ENCODE results near the gene ZMIZ1.

ZMIZ1 gene

DNA sequence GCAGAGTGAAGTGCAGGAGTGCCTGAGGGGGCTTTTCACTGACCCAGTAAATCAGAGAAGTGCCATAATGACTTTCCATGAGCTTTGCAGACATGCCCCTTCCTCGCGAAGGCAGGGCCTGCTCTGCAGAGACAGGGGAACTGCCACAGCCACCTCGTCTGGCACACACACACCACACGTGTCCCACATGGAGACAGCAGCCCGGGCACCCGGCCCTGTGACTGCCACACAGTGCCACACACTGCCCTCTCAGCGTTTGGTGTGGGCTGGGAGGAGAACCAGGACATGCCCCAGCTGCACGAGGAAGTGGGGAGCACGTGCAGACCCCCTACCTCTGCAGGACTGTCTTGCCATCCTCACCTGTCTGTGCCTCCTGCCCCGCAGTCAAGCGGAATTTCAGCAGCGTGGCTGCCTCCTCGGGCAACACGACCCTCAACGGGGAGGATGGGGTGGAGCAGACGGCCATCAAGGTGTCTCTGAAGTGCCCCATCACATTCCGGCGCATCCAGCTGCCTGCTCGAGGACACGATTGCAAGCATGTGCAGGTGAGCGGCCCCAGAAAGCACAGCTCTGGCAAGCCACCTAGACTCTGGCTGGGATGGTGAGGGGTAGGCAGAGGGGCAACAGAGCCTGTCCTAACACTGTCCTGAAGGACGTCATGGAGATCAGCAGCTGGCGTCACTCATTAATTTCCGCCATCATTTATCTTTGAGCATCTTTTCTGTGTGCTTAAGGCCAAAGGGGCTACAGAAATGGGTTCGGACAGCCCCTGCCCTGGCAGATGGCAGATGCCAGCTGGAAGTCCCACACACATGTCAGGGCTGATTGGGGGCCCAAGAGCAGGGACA lies 235.1 kb downstream of the ZMIZ1 start:
- Histone ChIP-seq H3K9ac (ENCODE audit: low read depth, low read length) (no peak overlapping the region), H3K9me3 (ENCODE audit: control insufficient read depth, insufficient read depth, low read length) (no peaks in the 10 kb centered on the region), H3K36me3 (ENCODE audit: insufficient read depth, low read length) (peaks cover 25% of the 10 kb centered on the region), H3K4me1 (ENCODE audit: insufficient read depth, low read length) (peaks cover 4% of the 10 kb centered on the region; the same call in 1 of the 2 replicates)

DNA sequence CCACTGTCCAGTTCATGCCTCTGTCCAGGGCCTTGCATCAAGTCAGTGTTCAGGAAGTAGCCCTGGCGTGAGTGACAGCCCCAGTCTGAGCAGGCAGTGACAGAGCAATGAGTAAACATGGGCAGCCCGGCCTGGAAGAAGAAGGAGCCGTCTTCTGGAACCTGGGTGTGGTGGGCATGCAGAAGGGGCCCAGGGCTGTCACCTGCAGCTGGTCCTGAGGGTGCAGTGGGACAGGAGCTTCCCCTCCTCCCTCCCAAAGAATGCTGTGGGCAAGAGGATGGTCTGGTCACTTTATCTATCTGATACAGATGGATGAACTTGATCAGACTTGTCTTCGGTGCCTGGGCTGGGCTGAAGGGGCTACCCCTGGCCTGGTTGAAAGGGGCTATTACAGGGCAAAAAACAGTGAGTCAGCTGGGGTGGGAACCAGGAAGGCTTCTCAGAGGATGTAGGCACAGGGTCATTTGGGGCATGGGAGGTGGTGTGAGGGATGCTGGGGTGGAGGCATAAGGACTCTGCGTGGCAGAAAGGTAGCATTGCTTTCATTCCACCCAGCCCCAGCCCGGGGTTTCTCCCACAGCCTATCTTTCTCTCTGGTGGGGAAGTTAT lies 235.8 kb downstream of the ZMIZ1 start:
- no peak overlapping the region for H3K9ac ChIP-seq (ENCODE audit: low read depth, low read length)
- no peaks in the 10 kb centered on the region for H3K4me1 ChIP-seq (ENCODE audit: insufficient read depth, low read length)
- peaks cover 19% of the 10 kb centered on the region for H3K36me3 ChIP-seq (ENCODE audit: insufficient read depth, low read length)
- no peaks in the 10 kb centered on the region for H3K9me3 ChIP-seq (ENCODE audit: control insufficient read depth, insufficient read depth, low read length)

DNA sequence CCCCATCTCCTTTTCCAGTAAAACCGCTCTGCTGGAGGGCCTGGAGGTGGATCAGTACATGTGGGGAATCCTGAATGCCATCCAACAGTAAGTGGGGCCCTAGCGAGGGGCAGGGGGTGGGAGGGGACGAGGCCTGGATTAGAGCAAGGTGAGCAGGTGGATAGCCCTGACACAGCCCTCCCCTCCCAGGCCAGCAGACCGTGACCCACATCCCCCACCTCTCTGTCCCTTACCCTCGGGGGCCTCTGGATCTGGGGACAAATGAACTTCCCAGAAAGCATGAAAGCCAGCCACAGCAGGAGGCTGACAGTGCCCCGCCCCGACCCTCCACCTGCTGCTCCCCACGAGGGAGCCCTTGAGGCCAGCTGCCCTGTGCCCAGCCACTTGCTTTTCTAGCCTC lies 236.7 kb downstream of the ZMIZ1 start:
- Histone ChIP-seq H3K9me3 (ENCODE audit: control insufficient read depth, insufficient read depth, low read length) (no peaks in the 10 kb centered on the region), H3K36me3 (ENCODE audit: insufficient read depth, low read length) (peaks cover 17% of the 10 kb centered on the region), H3K9ac (ENCODE audit: low read depth, low read length) (no peak overlapping the region), H3K4me1 (ENCODE audit: insufficient read depth, low read length) (no peaks in the 10 kb centered on the region)

DNA sequence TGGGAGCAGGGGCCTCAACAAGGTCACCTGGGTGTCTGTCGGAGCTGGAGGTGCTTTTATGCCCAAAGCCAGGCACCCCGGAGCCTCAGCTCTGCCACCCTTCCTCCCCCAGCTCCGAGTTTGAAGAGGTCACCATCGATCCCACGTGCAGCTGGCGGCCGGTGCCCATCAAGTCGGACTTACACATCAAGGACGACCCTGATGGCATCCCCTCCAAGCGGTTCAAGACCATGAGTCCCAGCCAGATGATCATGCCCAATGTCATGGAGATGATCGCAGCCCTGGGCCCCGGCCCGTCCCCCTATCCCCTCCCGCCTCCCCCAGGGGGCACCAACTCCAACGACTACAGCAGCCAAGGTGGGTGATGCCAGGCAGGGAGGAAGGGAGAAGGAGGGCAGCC lies 237.2 kb downstream of the ZMIZ1 start:
- Histone ChIP-seq H3K9me3 (ENCODE audit: control insufficient read depth, insufficient read depth, low read length) (no peaks in the 10 kb centered on the region), H3K9ac (ENCODE audit: low read depth, low read length) (no peak overlapping the region), H3K4me1 (ENCODE audit: insufficient read depth, low read length) (no peaks in the 10 kb centered on the region), H3K36me3 (ENCODE audit: insufficient read depth, low read length) (peaks cover 17% of the 10 kb centered on the region)

DNA sequence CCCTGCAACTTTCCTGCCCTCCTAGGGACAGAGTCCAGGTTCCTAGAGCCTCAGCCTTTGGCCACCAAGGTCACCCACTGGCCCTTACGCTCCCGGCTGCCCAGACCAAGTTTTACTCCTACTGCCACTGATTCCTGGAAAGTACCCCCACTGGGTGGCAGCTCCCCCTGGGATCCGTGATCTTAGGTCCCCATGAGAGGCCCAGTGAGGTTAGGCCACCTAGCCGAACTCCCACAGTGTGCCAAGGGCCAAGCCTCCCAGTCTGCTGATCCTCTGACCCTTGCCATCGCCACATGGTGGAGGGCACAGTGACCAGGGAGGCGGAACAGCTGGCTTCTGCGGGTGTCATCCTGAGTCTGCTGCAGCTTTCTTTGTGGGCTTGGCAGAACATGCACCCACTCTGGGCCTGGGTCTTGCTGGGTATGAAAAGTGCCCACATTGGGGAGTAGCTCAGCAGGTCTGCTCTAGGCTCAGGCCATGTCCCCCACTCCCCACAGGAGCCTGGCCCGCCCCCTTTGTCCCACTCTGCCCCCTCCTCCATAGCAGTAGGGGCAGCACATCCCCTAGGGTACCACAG lies 238.0 kb downstream of the ZMIZ1 start:
- H3K36me3 ChIP-seq (ENCODE audit: insufficient read depth, low read length), result peaks cover 13% of the 10 kb centered on the region

DNA sequence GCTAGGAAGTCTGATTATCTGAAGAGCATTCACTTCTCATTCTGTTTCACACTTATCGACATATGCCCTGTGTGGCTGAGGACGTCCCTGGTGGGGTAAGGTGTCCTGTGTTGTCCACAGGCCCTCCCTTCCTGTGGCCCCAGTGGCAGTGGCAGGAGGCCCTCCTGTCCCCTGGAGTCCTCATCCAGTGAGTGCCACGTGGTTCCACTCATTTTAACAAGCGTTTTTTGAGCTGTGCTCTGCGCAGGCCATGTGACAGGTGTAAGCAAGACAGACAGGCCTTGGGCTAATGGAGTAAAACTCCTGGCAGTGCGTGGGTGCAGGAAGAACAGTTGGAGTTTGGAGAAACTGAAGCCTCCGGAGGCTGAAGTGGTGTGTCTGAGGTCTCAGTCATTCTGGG lies 239.2 kb downstream of the ZMIZ1 start:
- Histone ChIP-seq H3K9ac (ENCODE audit: low read depth, low read length) (no peak overlapping the region), H3K36me3 (ENCODE audit: insufficient read depth, low read length) (peaks cover 14% of the 10 kb centered on the region), H3K9me3 (ENCODE audit: control insufficient read depth, insufficient read depth, low read length) (no peaks in the 10 kb centered on the region), H3K4me1 (ENCODE audit: insufficient read depth, low read length) (no peaks in the 10 kb centered on the region)

More for the DNA sequence above, 238.0 kb downstream of the ZMIZ1 start:
- H3K9me3 ChIP-seq (ENCODE audit: control insufficient read depth, insufficient read depth, low read length), result no peaks in the 10 kb centered on the region
- no peaks in the 10 kb centered on the region for H3K4me1 ChIP-seq (ENCODE audit: insufficient read depth, low read length)
- no peak overlapping the region for H3K9ac ChIP-seq (ENCODE audit: low read depth, low read length)

DNA sequence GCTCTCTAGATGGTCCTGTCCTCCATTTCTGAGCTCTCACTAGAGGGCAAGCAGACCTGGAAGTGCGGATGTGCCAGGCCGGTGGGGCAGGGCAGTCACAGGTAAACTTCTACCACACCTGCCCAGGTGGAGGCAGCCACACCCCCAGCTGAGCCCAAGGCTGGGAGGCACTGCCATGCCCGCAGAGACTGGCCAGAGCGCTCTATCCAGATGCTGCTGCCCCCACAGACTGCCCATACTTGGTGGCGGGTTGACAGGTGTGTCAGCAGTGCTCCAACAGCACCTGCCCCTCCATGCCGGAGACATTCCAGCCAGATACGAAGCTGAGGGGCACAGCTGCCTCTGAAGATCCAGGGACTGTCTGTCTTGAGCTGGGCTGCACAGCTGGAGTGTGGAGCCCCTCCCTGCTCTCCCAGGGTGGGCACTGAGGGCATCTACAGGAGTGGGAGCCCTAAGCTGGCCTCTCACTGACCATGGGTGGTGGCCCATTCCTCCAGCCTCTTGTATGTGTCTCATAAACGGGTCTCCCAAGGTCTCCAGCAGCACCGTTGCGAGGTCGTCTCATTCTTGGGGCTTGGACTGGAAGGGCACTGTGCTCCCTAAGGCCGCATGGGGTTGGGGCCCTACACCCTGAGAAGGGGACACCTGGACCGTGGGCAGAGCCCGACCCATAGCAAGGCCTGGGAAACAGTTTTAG lies 240.4 kb downstream of the ZMIZ1 start:
- Histone ChIP-seq H3K4me1 (ENCODE audit: insufficient read depth, low read length) (no peaks in the 10 kb centered on the region), H3K36me3 (ENCODE audit: insufficient read depth, low read length) (peaks cover 20% of the 10 kb centered on the region), H3K9me3 (ENCODE audit: control insufficient read depth, insufficient read depth, low read length) (no peaks in the 10 kb centered on the region), H3K9ac (ENCODE audit: low read depth, low read length) (no peak overlapping the region)

DNA sequence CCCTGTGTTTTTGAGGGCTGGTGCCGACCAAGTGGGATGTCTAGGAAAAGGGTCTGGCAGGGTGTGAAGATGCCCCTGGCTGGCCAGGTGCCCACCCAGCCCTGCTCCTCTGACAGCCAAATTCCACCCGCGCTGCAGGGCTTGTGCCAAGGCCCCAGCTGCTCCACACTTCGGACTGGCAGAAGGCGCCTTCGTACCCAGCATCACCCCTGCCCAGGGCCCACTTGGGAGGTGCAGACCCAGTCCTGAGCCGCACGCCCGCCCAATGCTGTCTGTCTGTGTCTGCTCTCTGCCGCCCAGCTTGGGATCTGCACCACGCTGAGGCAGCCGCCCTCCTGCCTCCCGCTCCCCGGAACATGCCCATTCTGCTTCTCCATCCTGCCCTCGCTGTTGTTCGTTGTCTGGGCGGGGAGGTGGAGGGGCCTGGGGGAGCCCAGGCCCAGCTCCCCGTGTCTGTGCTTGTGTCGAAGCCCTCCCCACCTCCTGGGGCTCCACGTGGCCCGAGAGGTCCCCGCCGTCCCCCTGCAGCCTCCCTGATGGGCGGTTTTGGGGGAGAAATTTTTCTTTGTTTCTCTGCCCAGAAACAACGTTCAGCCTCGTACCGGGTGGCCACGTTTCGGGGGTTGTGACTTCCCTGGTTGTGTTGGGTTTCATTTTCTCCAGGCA lies 241.6 kb downstream of the ZMIZ1 start:
- peaks cover 20% of the 10 kb centered on the region for H3K36me3 ChIP-seq (ENCODE audit: insufficient read depth, low read length)
- H3K9me3 ChIP-seq (ENCODE audit: control insufficient read depth, insufficient read depth, low read length), result no peaks in the 10 kb centered on the region
- no peak overlapping the region for H3K9ac ChIP-seq (ENCODE audit: low read depth, low read length)
- no peaks in the 10 kb centered on the region for H3K4me1 ChIP-seq (ENCODE audit: insufficient read depth, low read length)

DNA sequence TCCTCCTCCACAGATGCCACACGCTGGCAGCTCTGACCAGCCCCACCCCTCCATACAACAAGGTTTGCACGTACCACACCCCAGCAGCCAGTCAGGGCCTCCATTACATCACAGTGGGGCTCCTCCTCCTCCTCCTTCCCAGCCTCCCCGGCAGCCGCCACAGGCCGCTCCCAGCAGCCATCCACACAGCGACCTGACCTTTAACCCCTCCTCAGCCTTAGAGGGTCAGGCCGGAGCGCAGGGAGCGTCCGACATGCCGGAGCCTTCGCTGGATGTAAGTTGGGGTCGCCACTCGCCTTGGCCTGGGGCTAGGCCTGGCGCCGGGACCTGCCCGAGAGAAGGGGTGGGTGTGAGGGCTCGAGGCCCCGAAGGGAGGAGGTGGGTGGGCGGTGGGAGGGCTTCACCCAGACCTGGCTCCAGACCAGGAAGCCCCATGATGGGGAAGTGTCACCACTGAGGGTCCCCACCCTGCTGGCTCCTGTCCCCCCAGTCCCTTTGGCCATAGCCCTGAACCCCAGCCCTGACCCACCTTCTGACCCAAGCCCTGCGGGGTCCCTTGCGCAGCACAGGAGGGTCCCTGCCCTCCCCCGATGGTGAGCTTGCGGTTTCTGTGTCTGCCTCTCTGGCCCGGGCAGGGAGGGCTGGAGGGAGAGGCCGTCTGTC lies 242.3 kb downstream of the ZMIZ1 start:
- H3K36me3 ChIP-seq (ENCODE audit: insufficient read depth, low read length), result peaks cover 20% of the 10 kb centered on the region
- H3K9me3 ChIP-seq (ENCODE audit: control insufficient read depth, insufficient read depth, low read length), result no peaks in the 10 kb centered on the region
- no peaks in the 10 kb centered on the region for H3K4me1 ChIP-seq (ENCODE audit: insufficient read depth, low read length)
- H3K9ac ChIP-seq (ENCODE audit: low read depth, low read length), result no peak overlapping the region

DNA sequence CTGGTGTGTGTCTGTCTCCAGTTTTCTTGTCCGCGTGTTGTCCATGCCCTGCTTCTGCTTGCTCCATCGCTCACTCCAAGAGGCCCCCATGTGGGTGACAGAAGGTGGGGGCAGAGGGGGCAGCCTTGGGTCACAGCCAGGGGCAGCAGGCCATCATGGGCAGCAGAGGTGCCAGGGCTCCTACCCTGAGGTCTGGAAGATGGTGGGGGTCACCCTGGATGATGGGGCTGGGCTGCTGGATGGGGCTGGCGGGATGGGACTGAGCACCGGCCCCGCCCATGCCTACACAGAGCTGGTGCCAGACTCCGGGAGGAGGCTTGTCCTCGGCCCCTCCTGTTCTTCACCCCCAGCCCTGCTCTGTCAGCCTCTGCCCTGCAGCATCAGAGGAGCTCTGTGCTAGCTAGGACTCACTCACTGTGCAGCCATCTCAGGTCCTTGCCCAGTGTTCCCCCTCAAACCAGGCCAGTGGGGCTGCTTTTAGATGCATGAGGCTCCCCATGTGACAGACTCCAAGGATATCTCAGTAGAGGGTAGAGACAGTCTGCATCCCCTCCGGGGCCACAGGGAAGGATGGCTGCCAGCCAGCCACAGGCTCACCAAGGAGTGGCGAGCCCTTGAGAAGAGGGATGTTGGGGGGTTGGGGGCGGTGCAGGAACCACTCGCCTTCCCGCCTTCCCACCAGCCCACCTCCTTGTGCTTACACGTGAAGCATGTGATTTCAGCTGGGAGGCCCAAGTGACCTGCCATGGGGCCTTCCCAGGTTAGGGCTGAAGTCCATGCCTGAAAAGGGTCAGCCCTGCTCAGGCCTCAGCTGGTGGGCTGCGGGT lies 243.0 kb downstream of the ZMIZ1 start:
- no peak overlapping the region for H3K9ac ChIP-seq (ENCODE audit: low read depth, low read length)
- H3K9me3 ChIP-seq (ENCODE audit: control insufficient read depth, insufficient read depth, low read length), result no peaks in the 10 kb centered on the region
- peaks cover 4% of the 10 kb centered on the region; the same call in 1 of the 2 replicates for H3K4me1 ChIP-seq (ENCODE audit: insufficient read depth, low read length)
- peaks cover 15% of the 10 kb centered on the region for H3K36me3 ChIP-seq (ENCODE audit: insufficient read depth, low read length)

DNA sequence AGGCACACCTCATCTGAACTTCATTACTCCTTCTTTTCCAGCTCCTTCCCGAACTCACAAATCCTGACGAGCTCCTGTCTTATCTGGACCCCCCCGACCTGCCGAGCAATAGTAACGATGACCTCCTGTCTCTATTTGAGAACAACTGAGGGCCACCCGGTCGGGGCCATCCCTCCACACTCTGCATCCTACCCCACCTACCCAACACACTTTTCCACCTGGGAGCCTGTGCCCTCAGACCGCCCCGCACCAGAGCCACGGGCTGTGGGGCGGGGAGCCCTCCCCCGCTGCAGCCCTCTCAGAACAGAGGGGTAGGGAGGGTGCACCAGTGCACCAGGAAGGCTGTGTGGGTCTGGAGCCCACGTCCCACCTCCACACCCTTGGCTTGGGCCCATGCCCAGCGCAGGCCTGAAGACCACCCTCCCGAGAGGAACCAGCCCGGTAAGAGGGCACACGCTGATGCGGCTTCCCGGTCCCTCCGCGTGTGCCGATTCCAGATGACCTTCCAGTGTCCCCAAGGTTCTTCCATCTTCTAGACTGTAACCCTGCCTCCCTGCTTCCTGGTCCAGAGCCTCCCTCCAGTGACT lies 243.9 kb downstream of the ZMIZ1 start:
- H3K4me1 ChIP-seq (ENCODE audit: insufficient read depth, low read length), result peaks cover 12% of the 10 kb centered on the region; the same call in 1 of the 2 replicates
- no peaks in the 10 kb centered on the region for H3K9me3 ChIP-seq (ENCODE audit: control insufficient read depth, insufficient read depth, low read length)
- H3K9ac ChIP-seq (ENCODE audit: low read depth, low read length), result no peak overlapping the region
- H3K36me3 ChIP-seq (ENCODE audit: insufficient read depth, low read length), result peaks cover 11% of the 10 kb centered on the region

DNA sequence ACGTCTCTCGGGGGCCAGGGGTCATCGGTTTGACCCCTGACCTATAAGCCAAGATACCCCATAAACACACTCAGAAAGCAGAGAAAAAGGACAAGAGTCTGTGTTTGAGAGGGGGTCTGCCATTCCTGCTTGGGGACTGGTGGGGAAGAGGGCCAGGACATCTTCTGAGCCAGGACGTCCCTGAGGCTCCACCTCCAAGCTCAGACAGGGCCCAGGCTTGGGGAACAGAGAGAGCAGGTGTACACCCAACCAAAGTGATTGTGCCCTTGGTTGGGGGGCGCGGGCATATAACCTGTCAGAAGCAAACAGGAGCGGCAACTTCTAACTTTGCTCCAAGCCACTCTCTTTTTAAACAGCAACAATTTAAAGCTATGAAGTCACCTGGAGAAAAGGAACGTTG lies 244.6 kb downstream of the ZMIZ1 start:
- Histone ChIP-seq H3K36me3 (ENCODE audit: insufficient read depth, low read length) (peaks cover 7% of the 10 kb centered on the region), H3K9ac (ENCODE audit: low read depth, low read length) (no peak overlapping the region), H3K9me3 (ENCODE audit: control insufficient read depth, insufficient read depth, low read length) (no peaks in the 10 kb centered on the region), H3K4me1 (ENCODE audit: insufficient read depth, low read length) (peaks cover 19% of the 10 kb centered on the region; the same call in 1 of the 2 replicates)

Measured in ES-I3 (cell line).